Measurements from ENCODE around the gene MAN2B2. TPM values are rescaled to one million over a fixed set of nuclear protein-coding genes. Genes with fewer than 3 reads are reported as not detected.

The MAN2B2 gene
- total RNA-seq, 1 donor from 2014 or later: 24.2 TPM

DNA sequence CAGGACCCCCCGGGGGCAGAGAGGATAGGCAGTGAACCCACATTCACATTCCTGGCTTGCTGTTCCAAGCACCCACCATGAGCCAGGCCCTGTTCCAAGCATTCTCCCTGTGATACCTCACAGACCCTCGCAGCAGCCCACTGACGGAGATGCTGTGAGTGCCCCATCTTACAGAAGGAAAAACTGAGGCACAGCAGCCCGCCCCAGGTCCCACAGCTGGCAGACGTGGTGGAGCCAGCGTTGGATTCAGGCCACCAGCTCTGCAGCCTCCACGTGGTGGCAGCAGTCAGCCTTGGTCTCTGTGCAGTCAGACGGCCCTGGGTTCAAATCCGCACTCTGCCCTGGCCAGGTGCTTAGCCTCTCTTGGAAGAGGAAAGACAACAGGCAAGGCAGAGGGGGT lies 16.8 kb downstream of the MAN2B2 start:
- intact Hi-C loops (cut with micrococcal nuclease): loop anchor here (2.0 kb wide), 1 partner anchor 17 kb away; the partner anchor contains the start of gene MAN2B2
- Mint-ChIP-seq H3K4me3 (no peak overlapping the region), H3K27me3 (no peaks in the 10 kb centered on the region), H3K9me3 (no peaks in the 10 kb centered on the region), H3K36me3 (ENCODE audit: low read depth) (peaks cover 58% of the 10 kb centered on the region), H3K4me1 (peaks cover 16% of the 10 kb centered on the region), H3K27ac (no peak overlapping the region)
- TF ChIP-seq, protein P1, sequence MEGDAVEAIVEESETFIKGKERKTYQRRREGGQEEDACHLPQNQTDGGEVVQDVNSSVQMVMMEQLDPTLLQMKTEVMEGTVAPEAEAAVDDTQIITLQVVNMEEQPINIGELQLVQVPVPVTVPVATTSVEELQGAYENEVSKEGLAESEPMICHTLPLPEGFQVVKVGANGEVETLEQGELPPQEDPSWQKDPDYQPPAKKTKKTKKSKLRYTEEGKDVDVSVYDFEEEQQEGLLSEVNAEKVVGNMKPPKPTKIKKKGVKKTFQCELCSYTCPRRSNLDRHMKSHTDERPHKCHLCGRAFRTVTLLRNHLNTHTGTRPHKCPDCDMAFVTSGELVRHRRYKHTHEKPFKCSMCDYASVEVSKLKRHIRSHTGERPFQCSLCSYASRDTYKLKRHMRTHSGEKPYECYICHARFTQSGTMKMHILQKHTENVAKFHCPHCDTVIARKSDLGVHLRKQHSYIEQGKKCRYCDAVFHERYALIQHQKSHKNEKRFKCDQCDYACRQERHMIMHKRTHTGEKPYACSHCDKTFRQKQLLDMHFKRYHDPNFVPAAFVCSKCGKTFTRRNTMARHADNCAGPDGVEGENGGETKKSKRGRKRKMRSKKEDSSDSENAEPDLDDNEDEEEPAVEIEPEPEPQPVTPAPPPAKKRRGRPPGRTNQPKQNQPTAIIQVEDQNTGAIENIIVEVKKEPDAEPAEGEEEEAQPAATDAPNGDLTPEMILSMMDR (IDR thresholded peaks at IDR 0.05): no peak
- ChIA-PET CTCF (no interaction called here), POLR2A (interaction anchor here (1.1 kb wide), 1 partner anchor 49 kb away, joined by 5 read pairs; the partner anchor contains the start of gene MRFAP1)
- no peak for ATAC-seq (ENCODE audit: low read depth)
- DNase-seq: no peak

- Mint-ChIP-seq H3K4me3 (no peak overlapping the region), H3K36me3 (ENCODE audit: low read depth) (peaks cover 62% of the 10 kb centered on the region), H3K9me3 (no peaks in the 10 kb centered on the region), H3K27me3 (no peaks in the 10 kb centered on the region), H3K27ac (no peak overlapping the region), H3K4me1 (peaks cover 16% of the 10 kb centered on the region)
- TF ChIP-seq, protein P1 (IDR thresholded peaks at IDR 0.05): no peak
- DNase-seq (no peak), ATAC-seq (ENCODE audit: low read depth) (no peak)
- ChIA-PET POLR2A (no interaction called here), CTCF (no interaction called here)
- intact Hi-C loops (cut with micrococcal nuclease): no loop called here
These were observed 18.0 kb downstream of the MAN2B2 start for GRCh38 chr4:6592804-6593563.

DNA sequence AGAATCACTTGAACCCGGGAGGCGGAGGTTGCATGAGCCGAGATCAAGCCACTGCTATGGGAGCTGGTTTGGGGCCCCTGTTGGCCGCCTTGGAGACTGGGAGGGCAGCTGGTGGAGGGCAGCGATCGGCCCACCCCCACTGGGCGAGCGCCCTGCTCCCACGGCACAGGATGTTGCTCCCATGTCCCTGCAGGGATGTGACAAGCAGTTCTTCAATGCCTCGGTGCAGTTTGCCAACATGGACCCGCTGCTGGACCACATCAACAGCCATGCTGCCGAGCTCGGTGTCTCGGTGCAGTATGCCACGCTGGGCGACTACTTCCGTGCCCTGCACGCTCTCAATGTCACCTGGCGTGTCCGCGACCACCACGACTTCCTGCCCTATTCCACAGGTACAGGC lies 19.4 kb downstream of the MAN2B2 start:
- CTCF ChIA-PET: no interaction called here
- intact Hi-C loops (cut with micrococcal nuclease): no loop called here
- TF ChIP-seq, protein P1 (IDR thresholded peaks at IDR 0.05): no peak
- peaks cover 66% of the 10 kb centered on the region for H3K36me3 Mint-ChIP-seq (ENCODE audit: low read depth)
- no peaks in the 10 kb centered on the region for H3K27me3 Mint-ChIP-seq
- POLR2A ChIA-PET: no interaction called here
- ATAC-seq (ENCODE audit: low read depth): no peak
- no peak for DNase-seq
- no peak overlapping the region for H3K4me3 Mint-ChIP-seq
- H3K27ac Mint-ChIP-seq: no peak overlapping the region
- no peaks in the 10 kb centered on the region for H3K9me3 Mint-ChIP-seq
- H3K4me1 Mint-ChIP-seq: peaks cover 16% of the 10 kb centered on the region

- POLR2A ChIA-PET: no interaction called here
- ATAC-seq (ENCODE audit: low read depth) (no peak), DNase-seq (no peak)
- Mint-ChIP-seq H3K9me3 (no peaks in the 10 kb centered on the region), H3K27ac (no peak overlapping the region), H3K4me3 (no peak overlapping the region), H3K27me3 (no peaks in the 10 kb centered on the region), H3K36me3 (ENCODE audit: low read depth) (peaks cover 65% of the 10 kb centered on the region), H3K4me1 (peaks cover 14% of the 10 kb centered on the region)
- CTCF ChIA-PET: no interaction called here
- intact Hi-C loops (cut with micrococcal nuclease): no loop called here
- TF ChIP-seq, protein P1 (IDR thresholded peaks at IDR 0.05): no peak
These were observed 19.9 kb downstream of the MAN2B2 start for GRCh38 chr4:6594826-6595355.

DNA sequence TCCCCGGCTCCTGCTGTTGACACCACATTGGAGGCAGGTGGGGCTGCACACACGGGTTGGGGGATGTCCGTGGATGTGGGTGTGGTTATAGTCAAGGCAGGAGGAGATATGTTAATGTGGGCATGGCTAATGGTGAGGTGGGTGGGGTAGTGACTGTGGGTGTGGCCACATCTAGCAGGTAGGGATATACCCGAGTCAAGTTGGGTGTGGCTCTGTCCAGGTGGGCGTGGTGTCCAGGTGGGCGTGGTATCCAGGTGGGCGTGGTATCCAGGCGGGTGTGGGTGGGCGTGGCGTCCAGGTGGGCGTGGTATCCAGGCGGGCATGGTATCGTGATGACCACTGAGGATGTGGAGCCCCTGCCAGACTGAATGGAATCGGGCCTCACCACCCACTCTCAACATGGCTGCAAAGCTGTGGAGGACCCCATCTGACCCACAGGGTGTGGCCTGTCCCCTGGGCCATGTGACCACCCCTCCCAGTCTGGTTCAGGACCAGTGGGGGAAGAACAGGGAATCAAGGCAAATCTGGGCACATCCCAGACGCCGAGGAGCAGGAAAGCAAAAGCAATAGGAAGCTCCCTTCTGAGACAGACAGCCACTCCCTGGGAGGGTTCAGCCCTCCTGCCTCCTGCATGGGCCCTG lies 21.0 kb downstream of the MAN2B2 start:
- H3K4me3 Mint-ChIP-seq: no peak overlapping the region
- peaks cover 71% of the 10 kb centered on the region for H3K36me3 Mint-ChIP-seq (ENCODE audit: low read depth)
- H3K27me3 Mint-ChIP-seq: no peaks in the 10 kb centered on the region
- no peak for ATAC-seq (ENCODE audit: low read depth)
- TF ChIP-seq, protein P1 (IDR thresholded peaks at IDR 0.05): no peak
- no peaks in the 10 kb centered on the region for H3K9me3 Mint-ChIP-seq
- POLR2A ChIA-PET: no interaction called here
- no peak overlapping the region for H3K27ac Mint-ChIP-seq
- H3K4me1 Mint-ChIP-seq: peaks cover 10% of the 10 kb centered on the region
- CTCF ChIA-PET: no interaction called here
- DNase-seq: no peak
- intact Hi-C loops (cut with micrococcal nuclease): no loop called here
